Mammary epithelial cell (primary cell): Measurements from ENCODE around the gene SPATA20.

Experiments
- CTCF ChIP-seq, 2 donors: IDR thresholded peaks in 1 of 2; conservative IDR thresholded peaks in 1 of 2; 2 replicates each; pipeline ENCODE4 v1.5.1; 2011 to 2012; ENCODE audit warnings: inconsistent platforms in 2 of 2, low read length in 2 of 2, mild to moderate bottlenecking in 2 of 2, control low read depth in 1 of 2, low read depth in 1 of 2; ENCODE audit not compliant: insufficient read depth in 1 of 2; ENCODE audit errors: extremely low read depth in 1 of 2
- EZH2 ChIP-seq: IDR thresholded peaks from 2 replicates; pipeline ENCODE4 v1.6.1; 2012; ENCODE audit warnings: low read length, inconsistent platforms, borderline replicate concordance

GRCh38 chr17:50579399-50579798, 32.4 kb downstream of the SPATA20 start:
- TF ChIP-seq CTCF (conservative IDR thresholded peaks at IDR 0.05 in 1 of 2, IDR thresholded peaks at IDR 0.05 in 1 of 2; ENCODE audit: extremely low read depth in 1 of 2, insufficient read depth in 1 of 2, low read depth in 1 of 2, low read length in 2 of 2) (no peak), EZH2 (no peak)
